Endometrial microvascular endothelial cells (primary cell): ENCODE data around the gene ANKDD1B. TPM values are rescaled to one million over a fixed set of nuclear protein-coding genes. Genes with fewer than 3 reads are reported as not detected.

Source experiments
- in situ Hi-C: cut with HindIII; loops from 2 replicates; pipeline ENCODE4 v1.10.0; 2017; ENCODE audit warnings: low sequenced_read_pairs, low pct_unique_long_range_greater_than_20kb; ENCODE audit errors: inconsistent ontology term
- total RNA-seq: library from RNA; depleted of rRNA; stranded (reverse); fragments of >200 nt; gene quantifications from one replicate; pipeline ENCODE4 v1.2.3, GENCODE V29; 2015; ENCODE audit errors: inconsistent ontology term

The ANKDD1B gene
- total RNA-seq, 1 donor from 2014 or later = not detected

DNA sequence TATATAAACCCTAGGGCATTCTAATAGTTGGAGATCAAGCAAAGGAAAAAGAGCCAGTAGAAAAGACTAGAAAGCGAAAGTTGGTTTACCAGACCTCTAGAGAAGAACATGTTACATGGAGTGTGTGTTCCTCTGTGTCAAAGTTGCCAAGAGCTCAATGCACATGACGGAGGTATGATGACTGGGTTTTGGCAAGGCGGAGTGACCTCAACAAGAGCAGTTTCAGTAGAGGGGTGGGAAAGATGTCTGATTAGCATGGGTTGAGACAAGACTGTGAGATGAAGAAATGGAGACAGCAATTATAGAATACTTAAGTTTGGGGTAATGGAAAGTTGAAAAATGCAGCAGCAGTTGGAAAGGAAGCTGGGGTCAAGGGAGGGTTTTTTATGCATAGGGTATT is 1.6 kb downstream of the ANKDD1B start:
- in situ Hi-C loops = no loop called here

DNA sequence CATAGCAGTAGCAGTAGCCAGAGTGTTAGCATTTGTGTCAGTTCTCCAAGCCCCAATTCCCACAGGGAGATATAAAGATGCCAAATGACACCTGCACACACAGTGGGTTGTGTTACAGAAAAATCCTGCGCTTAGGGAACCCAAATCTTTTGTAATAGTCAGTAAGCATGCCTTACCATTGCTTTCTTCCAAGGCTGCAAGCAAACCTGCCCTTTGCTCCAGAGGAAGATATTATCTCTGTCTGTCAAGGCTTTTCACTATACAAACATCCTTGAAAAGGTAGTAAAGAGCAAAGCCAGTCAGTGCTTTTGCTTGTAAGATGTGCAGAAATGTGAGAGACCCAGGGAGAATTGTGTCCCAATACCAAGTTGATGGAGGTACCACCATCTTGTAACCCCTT is 2.9 kb downstream of the ANKDD1B start:
- in situ Hi-C loops = no loop called here

DNA sequence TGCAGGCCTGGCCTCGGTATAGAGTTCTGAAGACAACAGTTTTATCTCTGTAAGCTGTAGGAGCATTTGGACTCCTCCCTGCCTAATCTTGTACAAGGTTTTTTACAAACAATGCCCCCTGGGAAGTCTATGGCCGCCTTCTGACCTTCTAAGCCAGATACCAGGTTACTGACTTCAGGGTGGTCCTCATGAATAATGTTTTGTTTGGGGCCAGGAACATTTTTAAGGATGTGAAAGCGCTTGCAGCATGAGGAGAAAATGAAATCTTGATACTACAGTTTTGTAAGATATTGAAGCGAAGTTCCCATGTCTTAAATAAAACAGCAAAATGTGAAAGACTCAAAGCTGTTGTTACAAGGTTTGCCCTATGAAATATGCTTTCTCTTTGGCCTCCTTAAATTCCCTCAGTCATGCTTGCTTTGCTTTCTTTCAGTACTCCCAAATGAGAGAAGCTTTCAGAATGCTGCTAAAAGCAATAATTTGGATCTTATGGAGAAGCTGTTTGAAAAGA is 5.2 kb downstream of the ANKDD1B start:
- in situ Hi-C loops = no loop called here

DNA sequence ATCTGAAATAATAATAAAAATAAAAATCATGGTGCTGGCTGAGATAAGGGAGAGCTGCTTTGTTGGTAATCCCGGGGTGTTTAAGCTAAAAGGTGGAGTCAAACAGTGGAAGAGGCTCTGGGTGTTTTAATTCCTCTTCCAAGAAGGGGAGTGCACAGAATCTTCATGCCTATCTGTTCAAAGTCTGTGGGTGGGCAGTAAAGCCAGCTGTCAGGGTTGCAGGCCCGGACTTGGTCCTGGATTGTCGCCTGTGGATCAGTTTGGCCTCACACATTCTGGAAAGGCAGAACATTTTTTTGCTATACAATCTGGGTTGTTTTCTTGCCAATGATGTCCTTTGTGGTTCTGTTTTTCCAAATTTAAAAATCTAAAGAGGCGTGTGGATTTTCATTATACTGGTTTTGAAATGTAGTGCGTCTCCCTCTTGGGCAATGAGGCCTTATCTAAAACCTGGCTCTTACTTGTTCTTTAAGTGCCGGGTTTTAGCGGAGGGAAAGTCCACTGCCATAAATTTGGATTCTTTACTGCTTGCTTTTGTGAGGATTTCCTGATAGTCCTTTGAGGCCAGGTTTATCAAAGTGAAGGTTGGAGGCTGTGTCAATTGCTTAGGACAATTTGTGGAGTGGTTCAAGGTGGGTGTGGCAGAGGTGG is 5.8 kb downstream of the ANKDD1B start:
- in situ Hi-C loops = no loop called here

DNA sequence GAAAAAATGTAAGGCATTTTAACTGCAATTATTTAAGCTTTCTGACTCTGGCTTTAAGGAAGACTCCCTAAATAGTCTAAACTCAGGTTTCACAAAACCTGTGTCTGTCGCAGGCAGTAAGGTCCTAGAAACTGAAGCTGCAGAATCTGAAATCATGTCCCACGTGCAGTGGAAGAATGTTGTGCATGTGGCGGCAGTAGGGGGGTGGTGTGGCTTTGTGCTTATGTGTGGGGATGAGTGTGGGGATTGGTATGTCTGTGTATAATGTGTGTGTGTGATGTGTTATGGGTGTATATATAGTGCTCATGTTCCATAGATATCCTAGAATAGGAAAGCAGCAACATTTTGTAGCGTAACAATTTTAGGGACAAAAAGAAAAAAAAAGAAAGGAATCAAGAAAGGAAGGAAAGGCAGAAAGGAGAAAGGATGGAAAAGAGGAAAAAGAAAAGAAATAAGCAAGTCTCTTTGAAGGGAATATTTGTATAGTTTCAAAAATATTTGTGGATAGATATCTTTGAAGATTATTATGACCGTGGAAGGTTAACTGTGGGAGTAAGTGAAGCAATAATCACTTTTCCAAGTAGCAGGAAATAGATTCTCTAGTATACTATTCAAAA is 6.6 kb downstream of the ANKDD1B start:
- in situ Hi-C loops = no loop called here

DNA sequence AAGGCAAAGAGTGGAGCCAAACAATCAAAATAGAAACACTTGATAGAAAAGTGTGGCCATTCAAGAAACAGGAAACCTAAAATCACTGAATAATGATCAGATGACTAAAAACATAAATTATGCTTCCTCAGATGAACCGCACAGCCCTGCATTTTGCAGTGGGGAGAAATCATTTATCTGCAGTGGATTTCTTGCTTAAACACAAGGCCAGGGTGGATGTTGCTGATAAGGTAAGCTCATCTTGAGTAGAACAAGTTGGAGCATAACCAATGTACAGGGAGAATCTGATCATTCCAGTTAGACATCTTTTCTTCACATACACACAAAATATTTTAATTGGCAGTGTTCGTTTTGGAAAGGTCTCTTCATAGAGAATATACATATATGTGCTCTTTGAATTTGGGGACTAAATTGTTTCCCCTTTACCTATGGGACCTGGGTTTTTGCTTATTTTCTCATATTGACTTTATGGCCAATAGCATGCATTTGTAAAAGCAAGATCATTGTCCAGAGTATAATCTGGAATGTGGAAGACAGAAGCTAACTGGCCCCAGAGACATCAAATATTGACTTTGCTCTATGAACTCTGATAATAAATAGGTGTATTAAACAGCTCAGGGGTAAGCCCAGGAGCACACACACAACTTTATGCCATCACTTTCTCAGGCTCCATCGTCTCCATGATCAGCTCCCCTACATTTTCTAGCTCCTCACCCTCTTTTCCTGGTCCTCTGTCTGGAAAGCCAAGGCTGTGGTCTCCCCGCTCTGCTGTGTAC is 9.1 kb downstream of the ANKDD1B start:
- in situ Hi-C loops = no loop called here

DNA sequence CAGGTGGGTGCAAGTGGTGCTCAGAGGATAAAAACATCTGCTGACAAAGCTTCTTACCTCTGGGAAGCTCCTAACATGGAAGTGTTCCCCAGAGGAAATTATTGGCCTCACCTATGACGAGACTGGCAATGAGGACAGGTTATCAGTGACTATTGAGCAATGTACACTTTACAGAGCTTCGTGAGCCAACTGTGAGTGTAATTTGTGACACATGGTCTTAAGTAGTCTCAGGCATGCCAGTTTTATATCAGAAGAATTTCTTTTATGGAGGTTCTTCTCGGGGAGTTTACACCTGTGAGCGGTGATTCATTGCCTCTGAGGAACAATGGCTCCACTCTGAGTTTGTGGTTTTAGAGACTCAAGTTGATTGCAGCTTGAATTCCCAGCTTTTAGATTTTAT is 11.3 kb downstream of the ANKDD1B start:
- in situ Hi-C loops = no loop called here

DNA sequence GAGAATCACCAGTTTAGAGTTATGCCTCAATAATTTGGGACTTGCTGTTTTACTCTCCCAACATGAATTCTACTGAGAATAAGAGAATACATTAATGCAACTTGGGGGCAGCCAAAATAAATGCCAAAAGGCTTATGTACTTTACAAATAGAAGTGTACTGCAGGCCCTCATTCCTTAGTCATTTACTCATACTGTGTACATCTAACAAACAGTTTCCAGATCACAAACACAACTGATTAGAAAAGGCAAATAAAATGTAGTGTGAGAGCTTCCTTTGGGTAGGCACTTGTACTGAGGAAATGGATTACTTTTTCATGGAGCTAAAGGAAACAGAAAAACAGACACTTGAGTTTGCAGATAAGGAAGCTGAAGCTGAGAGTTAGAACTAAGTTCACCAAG is 12.6 kb downstream of the ANKDD1B start:
- in situ Hi-C loops = no loop called here

DNA sequence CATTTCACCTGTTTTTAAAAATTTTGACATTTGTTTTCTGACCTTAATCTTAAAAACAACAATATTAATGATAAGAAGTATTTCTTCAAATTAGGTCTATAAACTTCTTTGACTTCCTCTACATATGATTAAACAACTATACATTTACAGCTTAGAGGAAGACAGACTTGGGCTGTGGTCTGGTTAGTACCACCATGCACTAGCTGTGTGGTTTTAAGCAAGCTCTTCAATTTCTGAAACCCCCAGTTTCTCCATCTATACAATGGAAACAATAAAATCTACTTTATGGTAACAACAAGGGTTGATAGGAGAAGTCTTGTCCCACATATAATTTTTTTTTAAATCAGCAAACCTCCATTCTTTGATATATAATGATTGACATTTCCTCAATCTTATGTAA is 15.7 kb downstream of the ANKDD1B start:
- in situ Hi-C loops = no loop called here

DNA sequence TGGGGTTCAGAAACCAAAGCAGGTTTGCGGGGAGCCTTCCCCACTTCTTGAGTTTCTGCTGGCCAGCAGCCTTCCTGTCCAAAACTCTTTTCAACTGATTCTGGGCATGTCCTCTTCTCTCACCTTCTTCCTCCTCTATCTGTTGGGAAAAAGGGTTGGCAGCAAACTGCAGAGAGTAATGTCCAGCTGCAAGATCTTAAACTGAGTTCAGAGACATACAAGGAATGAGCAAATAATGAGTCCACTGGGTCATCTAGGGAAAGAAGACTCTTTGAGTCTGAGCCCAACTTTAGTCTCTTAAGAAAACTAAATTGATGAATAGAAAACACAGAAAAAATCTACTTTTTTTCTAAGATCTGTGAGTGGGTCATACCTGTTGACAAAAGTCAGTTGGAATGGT is 16.5 kb downstream of the ANKDD1B start:
- in situ Hi-C loops = no loop called here

DNA sequence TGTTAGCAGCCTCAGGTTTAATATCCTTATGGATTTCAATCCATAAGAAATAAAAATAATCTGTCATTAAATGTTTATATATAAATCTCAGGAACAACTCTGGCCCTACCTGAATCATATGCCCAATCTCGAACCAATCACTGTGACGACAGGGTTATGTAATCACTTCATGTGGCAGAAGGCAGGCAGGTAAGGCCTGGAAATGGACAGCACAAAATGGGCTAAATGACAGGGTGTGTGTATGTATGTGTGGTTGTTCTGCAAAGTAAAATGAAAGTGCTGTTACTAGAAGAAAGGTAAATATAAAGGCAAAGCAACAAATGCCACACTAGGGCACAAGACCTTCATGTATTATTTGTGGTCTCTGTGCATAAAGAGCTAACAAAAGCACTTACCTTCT is 19.6 kb downstream of the ANKDD1B start:
- in situ Hi-C loops = no loop called here

DNA sequence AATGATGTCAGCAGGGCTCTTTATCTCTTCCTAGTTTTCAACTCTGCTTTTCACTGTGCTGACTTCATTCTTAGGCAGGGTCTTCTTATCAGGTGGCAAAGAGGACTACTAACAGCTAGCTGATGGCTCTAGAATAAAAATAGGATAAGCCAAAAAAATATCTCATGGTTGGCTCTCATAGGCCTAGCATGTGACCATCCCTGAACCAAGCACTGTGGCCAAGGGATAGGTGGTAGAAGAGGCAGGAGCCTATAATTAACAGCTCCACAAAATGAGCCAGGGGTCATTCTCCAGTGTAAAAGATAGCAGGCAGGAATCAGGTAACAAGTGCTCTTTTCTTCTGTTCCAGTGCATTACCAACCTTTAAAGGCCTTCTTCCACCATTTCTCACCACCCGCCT is 21.1 kb downstream of the ANKDD1B start:
- in situ Hi-C loops = no loop called here

DNA sequence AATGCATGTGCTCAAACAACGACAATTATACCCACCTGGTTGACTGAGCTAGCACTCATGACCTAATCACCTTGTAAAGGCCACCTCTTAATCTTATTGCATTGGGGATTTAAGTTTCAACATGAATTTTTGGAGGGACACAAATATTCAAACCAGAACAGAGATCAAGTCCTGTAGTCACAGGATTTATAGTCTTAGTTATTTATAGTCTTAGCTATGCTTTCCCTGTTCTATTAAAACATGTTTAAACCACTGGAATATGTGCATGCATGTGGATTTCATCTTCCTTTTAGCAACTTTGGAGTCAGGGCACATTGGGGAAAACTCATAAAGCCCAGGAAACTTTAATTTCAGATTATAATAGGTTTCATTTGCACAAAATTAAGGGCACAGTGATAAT is 26.7 kb downstream of the ANKDD1B start:
- in situ Hi-C loops = no loop called here

DNA sequence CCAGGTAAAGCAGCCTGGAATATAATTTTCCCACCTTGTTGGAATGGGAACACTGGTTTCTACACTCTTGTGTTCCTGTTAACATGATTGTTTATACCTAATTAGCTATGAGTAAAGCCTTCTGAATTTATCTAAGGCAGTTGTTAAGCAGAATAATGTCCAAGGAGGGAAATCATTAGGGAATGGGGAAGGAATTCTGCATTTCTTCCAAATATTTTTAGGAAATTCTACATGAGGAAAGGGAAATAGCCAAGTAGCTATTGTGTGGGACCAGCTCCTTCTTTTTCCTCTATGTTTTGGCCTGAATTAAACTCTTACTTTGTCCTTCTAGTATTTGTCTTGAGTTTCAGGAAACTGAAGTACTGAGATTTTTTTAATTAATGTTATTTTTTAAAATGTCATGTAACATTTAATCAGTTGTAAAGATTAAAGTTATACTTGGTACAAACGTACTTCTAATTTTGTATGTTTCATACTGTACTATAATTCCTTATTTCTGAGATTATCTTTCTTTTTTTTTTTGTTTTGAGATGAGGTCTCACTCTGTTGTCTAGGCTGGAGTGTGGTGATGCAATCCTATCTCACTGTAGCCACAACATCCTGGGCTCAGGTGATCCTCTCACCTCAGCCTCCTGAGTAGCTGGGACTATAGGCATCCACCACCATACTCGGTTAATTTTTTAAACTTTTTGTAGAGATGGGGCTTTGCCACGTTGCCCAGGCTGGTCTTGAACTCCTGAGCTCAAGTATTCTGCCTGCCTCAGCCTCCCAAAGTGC is 28.5 kb downstream of the ANKDD1B start:
- in situ Hi-C loops = no loop called here

DNA sequence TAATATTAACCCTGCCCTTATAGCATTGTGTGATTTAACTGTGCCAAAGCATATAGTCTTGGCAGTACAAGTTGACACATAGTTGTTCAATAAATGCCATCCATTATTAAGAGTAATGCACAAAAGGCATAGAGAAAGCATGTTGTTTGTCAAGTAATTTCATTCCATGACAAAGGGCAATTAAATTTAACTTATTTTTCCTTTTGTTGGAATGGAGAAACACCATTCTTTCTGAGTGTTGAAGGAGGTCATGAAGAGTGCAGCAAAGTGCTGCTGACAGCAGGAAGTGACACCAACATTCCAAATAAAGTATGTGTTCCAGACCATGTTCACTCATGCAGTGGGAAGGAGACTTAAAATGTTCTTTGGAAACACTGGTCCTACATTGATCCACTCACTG is 29.1 kb downstream of the ANKDD1B start:
- in situ Hi-C loops = no loop called here

DNA sequence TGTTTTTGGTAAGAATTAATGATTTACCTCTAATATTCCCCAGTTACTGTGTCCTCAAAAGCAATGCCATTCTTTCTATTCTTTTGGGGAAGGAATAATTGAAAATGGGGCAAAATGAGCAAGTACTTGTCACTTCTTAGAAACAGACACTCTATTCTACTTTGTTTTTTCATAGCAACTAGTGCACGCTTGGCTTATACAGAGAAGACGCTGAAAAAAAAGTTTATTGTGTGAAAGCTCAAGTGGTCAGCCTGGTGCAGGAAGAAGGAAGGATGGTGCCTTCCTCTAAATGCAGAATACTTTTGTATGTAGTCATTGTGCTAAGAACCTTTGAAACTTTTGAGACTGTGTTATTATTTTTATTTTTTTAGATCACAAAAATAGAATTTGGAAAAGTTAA is 29.6 kb downstream of the ANKDD1B start:
- in situ Hi-C loops = no loop called here

DNA sequence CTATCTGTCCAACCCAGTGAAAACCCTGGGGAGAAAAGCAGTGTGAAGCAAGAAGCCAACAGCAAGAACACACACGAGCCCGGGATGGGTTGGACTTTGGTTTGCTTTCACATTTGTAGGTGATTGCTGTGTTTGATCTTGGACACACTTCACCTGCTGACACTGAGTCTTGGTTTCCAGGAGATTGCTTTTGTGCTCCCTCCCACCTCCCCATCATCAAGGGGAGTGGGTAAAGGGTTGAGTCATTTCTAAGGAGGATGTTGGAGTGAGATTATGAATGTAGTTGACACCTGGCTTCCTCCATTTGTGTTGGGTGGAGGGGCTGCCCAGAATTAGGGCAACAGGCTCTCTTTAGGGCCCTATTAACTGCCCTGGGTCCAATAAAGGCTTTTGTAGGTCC is 37.5 kb downstream of the ANKDD1B start:
- in situ Hi-C loops = no loop called here

DNA sequence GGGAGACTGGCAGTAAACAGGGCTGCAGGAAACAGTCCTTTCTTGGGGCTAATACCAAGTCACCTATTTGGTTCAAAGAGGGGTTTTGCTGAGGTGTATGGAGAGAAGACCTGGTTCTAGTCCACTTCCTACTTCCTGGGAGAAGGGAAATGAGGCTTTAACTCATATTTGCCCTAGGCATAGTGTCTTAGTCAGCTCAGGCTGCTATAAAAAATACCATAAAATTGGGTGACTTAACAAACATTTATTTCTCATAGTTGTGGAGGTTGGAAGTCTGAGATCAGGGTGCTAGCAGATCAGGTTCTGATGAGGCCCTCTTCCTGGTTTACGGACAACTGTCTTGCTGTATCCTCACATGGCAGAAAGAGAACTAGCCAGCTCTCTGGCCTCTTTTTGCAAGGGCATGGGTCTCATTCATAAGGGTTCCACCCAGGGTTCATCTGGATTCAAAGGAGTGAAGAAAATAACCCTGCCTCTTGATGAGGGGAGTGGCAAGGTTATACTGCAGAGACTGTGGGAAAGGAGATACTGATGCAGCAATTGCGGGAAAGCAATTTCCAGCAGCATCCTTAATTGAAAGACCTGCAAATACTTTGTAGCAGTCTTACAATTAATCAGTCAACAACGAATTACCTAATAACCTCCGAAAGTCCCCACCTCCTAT is 40.5 kb downstream of the ANKDD1B start:
- in situ Hi-C loops = no loop called here

DNA sequence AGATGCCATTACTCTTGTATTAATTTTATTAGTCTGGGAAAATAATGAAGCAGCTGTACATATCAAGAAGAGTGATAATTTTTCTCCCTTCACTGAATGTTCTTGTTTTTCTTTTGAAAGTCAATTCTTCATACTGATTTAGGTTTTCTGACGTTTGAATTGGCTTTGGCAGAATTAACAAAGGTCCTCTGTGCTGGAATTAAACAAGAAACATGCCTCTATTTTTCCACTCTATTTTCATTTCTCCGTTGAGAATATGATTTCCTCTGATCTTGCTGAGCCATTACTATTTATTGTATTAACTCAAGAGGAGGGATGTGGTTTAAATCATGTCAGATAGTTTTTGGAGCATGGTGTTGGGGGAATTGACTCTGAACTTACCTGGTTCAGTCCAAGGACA is 42.3 kb downstream of the ANKDD1B start:
- in situ Hi-C loops = no loop called here
